AG09319 (cell line): ENCODE results near the gene CELSR3.

Source experiments
- DNase-seq: peaks from one replicate; pipeline ENCODE4 v3.0.0-alpha.2; 2010; ENCODE audit warnings: low read depth; ENCODE audit errors: extremely low read depth
- CTCF ChIP-seq: IDR thresholded peaks from 2 replicates; pipeline ENCODE4 v1.5.1; 2011; ENCODE audit warnings: low read depth, mild to moderate bottlenecking, inconsistent platforms, low read length, moderate library complexity

CELSR3 gene

GRCh38 chr3:48685603-48686511, 23.2 kb upstream of the CELSR3 start, which contains the start of gene NCKIPSD:
Gene NCKIPSD (minus strand): TSS chr3:48685915. CDS start chr3:48685807, 108 bp downstream.
- peak; percentile 35 for DNase-seq
- TF ChIP-seq CTCF, result peak; percentile 67

GRCh38 chr3:48685293-48685602, 22.6 kb upstream of the CELSR3 start:
- TF ChIP-seq CTCF, result no peak
- DNase-seq, result no peak

- DNase-seq, result no peak
- TF ChIP-seq CTCF, result no peak
Observed at GRCh38 chr3:48684480-48685143, 21.9 kb upstream of the CELSR3 start.

- no peak for TF ChIP-seq CTCF
- no peak for DNase-seq
Observed at GRCh38 chr3:48684054-48684349, 21.3 kb upstream of the CELSR3 start.

- no peak for DNase-seq
- no peak for TF ChIP-seq CTCF
Observed at GRCh38 chr3:48682786-48683185, 20.1 kb upstream of the CELSR3 start.

GRCh38 chr3:48681974-48682610, 19.4 kb upstream of the CELSR3 start:
- DNase-seq, result no peak
- TF ChIP-seq CTCF, result no peak

- no peak for DNase-seq
- no peak for TF ChIP-seq CTCF
Observed at GRCh38 chr3:48681541-48681880, 18.8 kb upstream of the CELSR3 start.
